K562 (cell line): Measurements from ENCODE around the gene LYAR. TPM values are rescaled to one million over a fixed set of nuclear protein-coding genes. Genes with fewer than 3 reads are reported as not detected.
A peak's percentile ranks its signal among the peaks of the same experiment; 100 is the strongest.

Source experiments
- ADNP ChIP-seq: fragments of 200-800 bp; sonication (Bioruptor generic); IDR thresholded peaks from 2 replicates; pipeline ENCODE4 v1.6.1; 2016; ENCODE audit warnings: missing genetic modification characterization, missing compliant biosample characterization
- MEF2A ChIP-seq: IDR thresholded peaks from 2 replicates; pipeline ENCODE4 v1.6.1; 2011; ENCODE audit warnings: low read depth, mild to moderate bottlenecking, low read length, moderate library complexity; ENCODE audit not compliant: control insufficient read depth
- NR2F6 ChIP-seq: fragments of 450-650 bp; formaldehyde crosslinking; IDR thresholded peaks from 2 replicates; pipeline ENCODE4 v1.4.0; 2020; ENCODE audit warnings: mild to moderate bottlenecking
- PHB2 ChIP-seq: fragments of 450-650 bp; IDR thresholded peaks from 2 replicates; pipeline ENCODE4 v1.6.1; 2017; ENCODE audit warnings: low read depth
- RAD21 ChIP-seq, 2 experiments: fragments of 250-450 bp in 1 of 2; fragments of 450-650 bp in 1 of 2; sonication (Bioruptor Pico) in 1 of 2; formaldehyde crosslinking in 1 of 2; IDR thresholded peaks in 1 of 2; conservative IDR thresholded peaks in 1 of 2; 2 replicates each; pipeline versions ENCODE4 v1.4.0 to v1.8.0; 2020 to 2022; ENCODE audit warnings: mild to moderate bottlenecking in 2 of 2, moderate library complexity in 1 of 2
- polyA plus RNA-seq, 8 experiments: library from polyadenylated mRNA; depleted of rRNA in 4 of 8; stranded (reverse) in 5 of 8; unstranded in 3 of 8; fragments of >200 nt; fragmentation: Nextera tagmentation in 2 of 8; fragmentation: Illumina TruSeq in 1 of 8; extraction: Ambion mirVana in 2 of 8; extraction: Trizol in 1 of 8; gene quantifications; 2 replicates each; pipeline versions ENCODE4 v1.2.1 to v1.2.3, GENCODE V29; 2011 to 2014; ENCODE audit warnings: inconsistent platforms in 1 of 8, missing spikeins in 1 of 8
- total RNA-seq, 7 experiments: library from RNA; depleted of rRNA in 6 of 7; stranded (reverse); fragments of >200 nt in 6 of 7; fragmentation: Illumina TruSeq in 2 of 7; extraction: Trizol in 2 of 7; gene quantifications; 2 replicates each; pipeline versions ENCODE4 v1.2.1 to v1.2.3, GENCODE V29; 2011 to 2021; ENCODE audit warnings: low replicate concordance in 1 of 7
- TF ChIP-seq, protein P1 (sequence below): fragments of 450-650 bp; IDR thresholded peaks from 2 replicates; pipeline ENCODE4 v1.6.1; 2017; ENCODE audit warnings: antibody characterized with exemption, mild to moderate bottlenecking
- TF ChIP-seq, protein P2 (sequence below), 2 experiments: fragments of 450-650 bp; IDR thresholded peaks; 2 replicates each; pipeline ENCODE4 v1.6.1; 2016; ENCODE audit warnings: mild to moderate bottlenecking in 2 of 2, borderline replicate concordance in 1 of 2, low read depth in 1 of 2, moderate library complexity in 1 of 2
- TF ChIP-seq, protein P3 (sequence below), 2 experiments: fragments of 450-650 bp in 1 of 2; sonication (generic) in 1 of 2; formaldehyde crosslinking in 1 of 2; IDR thresholded peaks in 1 of 2; conservative IDR thresholded peaks in 1 of 2; 2 replicates each; pipeline versions ENCODE4 v1.6.1 to v1.8.1; 2016 to 2023; ENCODE audit warnings: mild to moderate bottlenecking in 2 of 2, moderate library complexity in 2 of 2, inconsistent platforms in 1 of 2, missing genetic modification reagents in 1 of 2
- TF ChIP-seq, protein P4 (sequence below): fragments of 450-650 bp; IDR thresholded peaks from 2 replicates; pipeline ENCODE4 v1.6.1; 2016; ENCODE audit warnings: antibody characterized with exemption

The LYAR gene
- total and polyA plus RNA-seq, 9 of the 15 experiments (the other 6 are each of a cell fraction or from before 2014, with no cell fraction given), result 28.3 to 172 (median 127) TPM

DNA sequence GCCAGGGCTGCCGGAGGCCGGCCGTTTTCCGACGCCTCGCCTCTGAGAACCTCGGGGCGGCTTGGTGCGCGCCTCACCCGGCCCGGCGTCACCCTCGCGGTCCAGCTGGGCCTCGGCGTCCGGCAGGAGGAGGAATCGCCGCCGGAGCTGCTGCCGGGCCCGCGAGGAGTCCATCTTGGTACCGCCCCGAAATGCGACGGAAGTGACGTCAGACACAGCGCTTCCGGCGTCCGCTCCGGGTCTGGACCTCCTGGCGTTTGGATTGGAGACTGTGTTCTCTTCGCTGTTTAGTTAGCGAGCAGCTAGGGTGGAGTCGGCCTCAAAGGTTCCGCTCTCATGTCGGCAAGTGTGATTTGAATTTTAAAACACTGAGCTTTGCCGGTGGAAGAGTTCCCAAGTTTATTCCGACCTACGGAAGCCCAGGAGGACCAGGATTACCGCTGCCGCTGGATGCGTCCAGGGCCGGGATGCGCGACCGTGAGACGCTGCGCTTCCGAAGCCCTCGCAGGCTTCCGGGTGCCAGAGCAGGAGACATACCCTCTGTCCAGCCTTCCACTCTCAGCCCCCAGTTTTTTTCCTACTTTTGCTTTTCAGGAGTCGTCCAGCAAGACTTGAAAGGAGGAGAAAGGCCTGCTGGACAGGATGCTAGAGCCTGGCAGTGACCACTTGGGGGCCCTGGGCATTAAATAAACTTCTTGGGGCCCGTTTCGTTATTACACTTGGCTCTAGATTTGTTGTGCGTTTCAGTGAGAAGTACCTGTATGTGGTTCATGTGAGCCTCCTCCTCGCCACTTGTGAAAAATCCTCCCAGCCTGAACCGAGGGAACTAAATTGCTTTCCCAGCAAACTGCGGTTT, 41.7 kb downstream of the LYAR start, which contains the start of gene TMEM128 (continued):
- no peak for TF ChIP-seq MEF2A
- no peak for TF ChIP-seq NR2F6
- TF ChIP-seq ADNP (tag), result no peak
- TF ChIP-seq, protein P1, sequence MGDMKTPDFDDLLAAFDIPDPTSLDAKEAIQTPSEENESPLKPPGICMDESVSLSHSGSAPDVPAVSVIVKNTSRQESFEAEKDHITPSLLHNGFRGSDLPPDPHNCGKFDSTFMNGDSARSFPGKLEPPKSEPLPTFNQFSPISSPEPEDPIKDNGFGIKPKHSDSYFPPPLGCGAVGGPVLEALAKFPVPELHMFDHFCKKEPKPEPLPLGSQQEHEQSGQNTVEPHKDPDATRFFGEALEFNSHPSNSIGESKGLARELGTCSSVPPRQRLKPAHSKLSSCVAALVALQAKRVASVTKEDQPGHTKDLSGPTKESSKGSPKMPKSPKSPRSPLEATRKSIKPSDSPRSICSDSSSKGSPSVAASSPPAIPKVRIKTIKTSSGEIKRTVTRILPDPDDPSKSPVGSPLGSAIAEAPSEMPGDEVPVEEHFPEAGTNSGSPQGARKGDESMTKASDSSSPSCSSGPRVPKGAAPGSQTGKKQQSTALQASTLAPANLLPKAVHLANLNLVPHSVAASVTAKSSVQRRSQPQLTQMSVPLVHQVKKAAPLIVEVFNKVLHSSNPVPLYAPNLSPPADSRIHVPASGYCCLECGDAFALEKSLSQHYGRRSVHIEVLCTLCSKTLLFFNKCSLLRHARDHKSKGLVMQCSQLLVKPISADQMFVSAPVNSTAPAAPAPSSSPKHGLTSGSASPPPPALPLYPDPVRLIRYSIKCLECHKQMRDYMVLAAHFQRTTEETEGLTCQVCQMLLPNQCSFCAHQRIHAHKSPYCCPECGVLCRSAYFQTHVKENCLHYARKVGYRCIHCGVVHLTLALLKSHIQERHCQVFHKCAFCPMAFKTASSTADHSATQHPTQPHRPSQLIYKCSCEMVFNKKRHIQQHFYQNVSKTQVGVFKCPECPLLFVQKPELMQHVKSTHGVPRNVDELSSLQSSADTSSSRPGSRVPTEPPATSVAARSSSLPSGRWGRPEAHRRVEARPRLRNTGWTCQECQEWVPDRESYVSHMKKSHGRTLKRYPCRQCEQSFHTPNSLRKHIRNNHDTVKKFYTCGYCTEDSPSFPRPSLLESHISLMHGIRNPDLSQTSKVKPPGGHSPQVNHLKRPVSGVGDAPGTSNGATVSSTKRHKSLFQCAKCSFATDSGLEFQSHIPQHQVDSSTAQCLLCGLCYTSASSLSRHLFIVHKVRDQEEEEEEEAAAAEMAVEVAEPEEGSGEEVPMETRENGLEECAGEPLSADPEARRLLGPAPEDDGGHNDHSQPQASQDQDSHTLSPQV, result no peak
- TF ChIP-seq, protein P2, sequence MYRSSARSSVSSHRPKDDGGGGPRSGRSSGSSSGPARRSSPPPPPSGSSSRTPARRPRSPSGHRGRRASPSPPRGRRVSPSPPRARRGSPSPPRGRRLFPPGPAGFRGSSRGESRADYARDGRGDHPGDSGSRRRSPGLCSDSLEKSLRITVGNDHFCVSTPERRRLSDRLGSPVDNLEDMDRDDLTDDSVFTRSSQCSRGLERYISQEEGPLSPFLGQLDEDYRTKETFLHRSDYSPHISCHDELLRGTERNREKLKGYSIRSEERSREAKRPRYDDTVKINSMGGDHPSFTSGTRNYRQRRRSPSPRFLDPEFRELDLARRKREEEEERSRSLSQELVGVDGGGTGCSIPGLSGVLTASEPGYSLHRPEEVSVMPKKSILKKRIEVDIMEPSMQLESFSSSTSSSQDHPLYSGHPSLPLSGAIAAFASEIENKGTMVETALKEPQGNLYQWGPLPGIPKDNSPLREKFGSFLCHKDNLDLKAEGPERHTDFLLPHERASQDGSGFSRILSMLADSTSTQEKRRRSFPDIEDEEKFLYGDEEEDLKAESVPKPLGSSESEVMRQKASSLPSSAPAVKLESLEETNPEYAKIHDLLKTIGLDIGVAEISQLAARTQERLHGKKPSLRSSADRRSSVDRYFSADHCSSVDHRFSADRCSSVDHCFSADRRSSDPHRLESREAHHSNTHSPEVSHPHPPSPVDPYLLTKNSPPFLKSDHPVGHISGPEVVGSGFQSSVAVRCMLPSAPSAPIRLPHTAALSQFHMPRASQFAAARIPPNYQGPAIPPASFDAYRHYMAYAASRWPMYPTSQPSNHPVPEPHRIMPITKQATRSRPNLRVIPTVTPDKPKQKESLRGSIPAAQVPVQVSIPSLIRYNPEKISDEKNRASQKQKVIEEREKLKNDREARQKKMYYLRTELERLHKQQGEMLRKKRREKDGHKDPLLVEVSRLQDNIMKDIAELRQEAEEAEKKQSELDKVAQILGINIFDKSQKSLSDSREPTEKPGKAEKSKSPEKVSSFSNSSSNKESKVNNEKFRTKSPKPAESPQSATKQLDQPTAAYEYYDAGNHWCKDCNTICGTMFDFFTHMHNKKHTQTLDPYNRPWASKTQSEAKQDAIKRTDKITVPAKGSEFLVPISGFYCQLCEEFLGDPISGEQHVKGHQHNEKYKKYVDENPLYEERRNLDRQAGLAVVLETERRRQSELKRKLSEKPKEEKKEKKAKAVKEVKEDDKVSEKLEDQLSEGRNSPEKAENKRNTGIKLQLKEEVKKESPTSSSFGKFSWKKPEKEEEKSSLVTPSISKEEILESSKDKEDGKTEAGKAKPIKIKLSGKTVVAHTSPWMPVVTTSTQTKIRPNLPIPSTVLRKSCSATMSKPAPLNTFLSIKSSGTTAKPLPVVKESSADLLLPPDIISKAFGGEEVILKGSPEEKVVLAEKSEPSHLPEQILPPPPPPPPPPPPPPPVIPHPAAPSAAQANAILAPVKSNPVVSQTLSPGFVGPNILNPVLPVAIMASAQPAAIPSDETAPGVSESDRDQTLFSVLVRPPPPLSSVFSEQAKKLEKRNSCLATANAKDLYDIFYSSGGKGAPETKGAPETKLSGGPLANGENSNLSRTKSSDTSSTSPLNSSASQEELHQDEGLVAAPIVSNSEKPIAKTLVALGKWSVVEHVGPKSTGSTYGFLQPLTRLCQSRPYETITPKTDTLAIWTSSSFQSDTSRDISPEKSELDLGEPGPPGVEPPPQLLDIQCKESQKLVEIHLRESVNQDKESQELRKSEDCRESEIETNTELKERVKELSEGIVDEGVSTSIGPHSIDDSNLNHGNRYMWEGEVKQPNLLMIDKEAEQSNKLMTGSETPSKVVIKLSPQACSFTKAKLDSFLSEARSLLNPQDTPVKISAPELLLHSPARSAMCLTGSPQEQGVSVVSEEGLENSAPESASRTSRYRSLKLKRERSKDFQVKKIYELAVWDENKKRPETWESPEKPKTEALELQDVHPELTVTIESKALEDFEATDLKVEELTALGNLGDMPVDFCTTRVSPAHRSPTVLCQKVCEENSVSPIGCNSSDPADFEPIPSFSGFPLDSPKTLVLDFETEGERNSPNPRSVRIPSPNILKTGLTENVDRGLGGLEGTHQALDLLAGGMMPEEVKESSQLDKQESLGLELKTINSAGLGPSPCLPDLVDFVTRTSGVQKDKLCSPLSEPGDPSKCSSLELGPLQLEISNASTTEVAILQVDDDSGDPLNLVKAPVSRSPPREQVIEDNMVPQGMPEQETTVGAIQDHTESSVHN (IDR thresholded peaks at IDR 0.05; ENCODE audit: borderline replicate concordance in 1 of 2, low read depth in 1 of 2), result no peak
- 0 out of 4 replicates have a peak, but pooled peaks have one; percentile 2 to 9 for TF ChIP-seq RAD21 (CRISPR knock-in tag; conservative IDR thresholded peaks at IDR 0.05 in 1 of 2, IDR thresholded peaks at IDR 0.05 in 1 of 2)
- TF ChIP-seq, protein P3, sequence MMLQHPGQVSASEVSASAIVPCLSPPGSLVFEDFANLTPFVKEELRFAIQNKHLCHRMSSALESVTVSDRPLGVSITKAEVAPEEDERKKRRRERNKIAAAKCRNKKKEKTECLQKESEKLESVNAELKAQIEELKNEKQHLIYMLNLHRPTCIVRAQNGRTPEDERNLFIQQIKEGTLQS (IDR thresholded peaks at IDR 0.05), result peak; percentile 94
- TF ChIP-seq, protein P3 (CRISPR knock-in tag; conservative IDR thresholded peaks at IDR 0.05), result no peak; the same call in 1 of the 2 replicates
- no peak for TF ChIP-seq PHB2
- TF ChIP-seq, protein P4, sequence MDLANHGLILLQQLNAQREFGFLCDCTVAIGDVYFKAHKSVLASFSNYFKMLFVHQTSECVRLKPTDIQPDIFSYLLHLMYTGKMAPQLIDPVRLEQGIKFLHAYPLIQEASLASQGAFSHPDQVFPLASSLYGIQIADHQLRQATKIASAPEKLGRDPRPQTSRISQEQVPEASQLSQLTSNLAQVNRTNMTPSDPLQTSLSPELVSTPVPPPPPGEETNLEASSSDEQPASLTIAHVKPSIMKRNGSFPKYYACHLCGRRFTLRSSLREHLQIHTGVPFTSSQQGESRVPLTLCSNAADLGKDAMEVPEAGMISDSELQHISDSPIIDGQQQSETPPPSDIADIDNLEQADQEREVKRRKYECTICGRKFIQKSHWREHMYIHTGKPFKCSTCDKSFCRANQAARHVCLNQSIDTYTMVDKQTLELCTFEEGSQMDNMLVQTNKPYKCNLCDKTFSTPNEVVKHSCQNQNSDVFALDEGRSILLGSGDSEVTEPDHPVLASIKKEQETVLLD, result no peak; the same call in 1 of the 2 replicates
